PC-3 (cell line): Measurements from ENCODE around the gene SPP2. TPM values are rescaled to one million over a fixed set of nuclear protein-coding genes. Genes with fewer than 3 reads are reported as not detected.

ENCODE experiments used
- ATAC-seq: fragments of 200-7000 bp; cut with Tn5 transposase; 2 replicates; pipeline ENCODE4 v1.9.1; 2020; ENCODE audit warnings: mild to moderate bottlenecking, moderate library complexity
- BruUV-seq: library from RNA; stranded (reverse); fragments of 400-500 nt; replicated peaks from 2 replicates; lab custom pipeline; 2021; lab: Mats Ljungman, UMichigan
- CTCF ChIA-PET: fragments of 300-600 bp; sonication (Branson Sonifier 250); formaldehyde crosslinking; loops from one replicate; lab custom pipeline; 2022; ENCODE audit warnings: antibody characterized with exemption; lab: Charles Lee
- POLR2A ChIA-PET: fragments of 300-600 bp; sonication (Branson Sonifier 250); formaldehyde crosslinking; loops from one replicate; lab custom pipeline; 2022; ENCODE audit warnings: antibody characterized with exemption; ENCODE audit not compliant: unreplicated experiment; lab: Charles Lee
- DNase-seq: peaks from one replicate; pipeline ENCODE4 v3.0.0-alpha.2; 2015
- H2AFZ ChIP-seq: fragments of 300-600 bp; sonication (generic); 2 replicates; pipeline ENCODE4 v1.6.0; 2016; ENCODE audit warnings: antibody characterized with exemption, low read length
- H3F3A ChIP-seq: fragments of 300-600 bp; sonication (generic); one replicate; pipeline ENCODE4 v1.6.0; 2017; ENCODE audit warnings: antibody characterized with exemption, low read length, control low read depth, mild to moderate bottlenecking; ENCODE audit not compliant: unreplicated experiment
- H3K27ac ChIP-seq: fragments of 300-600 bp; sonication (generic); 2 replicates; pipeline ENCODE4 v1.5.1; 2016; ENCODE audit warnings: mild to moderate bottlenecking, low read length
- H3K27me3 ChIP-seq: fragments of 300-600 bp; sonication (generic); 2 replicates; pipeline ENCODE4 v1.6.1; 2016; ENCODE audit warnings: low read length, mixed read lengths
- H3K36me3 ChIP-seq: fragments of 300-600 bp; sonication (generic); 2 replicates; pipeline ENCODE4 v1.6.1; 2016; ENCODE audit warnings: low read depth, mixed run types, low read length, mixed read lengths
- H3K4me1 ChIP-seq: fragments of 300-600 bp; sonication (generic); 2 replicates; pipeline ENCODE4 v1.5.1; 2016; ENCODE audit warnings: low read length; ENCODE audit not compliant: insufficient read depth
- H3K4me2 ChIP-seq: fragments of 300-600 bp; sonication (generic); 2 replicates; pipeline ENCODE4 v1.6.0; 2016; ENCODE audit warnings: low read length
- H3K4me3 ChIP-seq: fragments of 300-600 bp; sonication (generic); 2 replicates; pipeline ENCODE4 v1.5.1; 2016; ENCODE audit warnings: mild to moderate bottlenecking, low read length, mixed read lengths
- H3K79me2 ChIP-seq: fragments of 300-600 bp; sonication (generic); 2 replicates; pipeline ENCODE4 v1.6.1; 2017; ENCODE audit warnings: low read length, mixed read lengths
- H3K9ac ChIP-seq: fragments of 300-600 bp; sonication (generic); 2 replicates; pipeline ENCODE4 v1.6.0; 2016; ENCODE audit warnings: mild to moderate bottlenecking, low read length
- H3K9me2 ChIP-seq: fragments of 300-600 bp; sonication (generic); replicated peaks from 2 replicates; pipeline ENCODE4 v1.6.1; 2016; ENCODE audit warnings: mixed run types, low read length, mixed read lengths
- H3K9me3 ChIP-seq: fragments of 300-600 bp; sonication (generic); 2 replicates; pipeline ENCODE4 v1.6.1; 2016; ENCODE audit warnings: low read length, mixed read lengths
- H4K20me1 ChIP-seq: fragments of 300-600 bp; sonication (generic); 2 replicates; pipeline ENCODE4 v1.6.1; 2016; ENCODE audit warnings: low read length, mixed read lengths
- EZH2 ChIP-seq: fragments of 300-600 bp; sonication (generic); IDR thresholded peaks from one replicate; pipeline ENCODE4 v1.6.1; 2017; ENCODE audit warnings: antibody characterized with exemption, mild to moderate bottlenecking, low read length; ENCODE audit not compliant: unreplicated experiment
- EZH2phosphoT487 ChIP-seq: fragments of 300-600 bp; sonication (generic); IDR thresholded peaks from 2 replicates; pipeline ENCODE4 v1.6.1; 2018; ENCODE audit warnings: mild to moderate bottlenecking, antibody characterized with exemption, low read length, borderline replicate concordance
- intact Hi-C: fragments of 100-400 bp; cut with micrococcal nuclease; formaldehyde crosslinking; loops from 2 replicates; pipeline ENCODE4 v1.9.0; 2023
- total RNA-seq: library from RNA; depleted of rRNA; stranded (reverse); fragments of >200 nt; gene quantifications from 2 replicates; pipeline ENCODE4 v1.2.3, GENCODE V29; 2014
- TF ChIP-seq, protein P1 (sequence below): fragments of 300-600 bp; sonication (generic); conservative IDR thresholded peaks from 2 replicates; pipeline ENCODE4 v1.5.1; 2017; ENCODE audit warnings: antibody characterized with exemption, low read depth, mild to moderate bottlenecking, low read length

Gene SPP2
- total RNA-seq, 1 experiment from 2014 or later = not detected

DNA sequence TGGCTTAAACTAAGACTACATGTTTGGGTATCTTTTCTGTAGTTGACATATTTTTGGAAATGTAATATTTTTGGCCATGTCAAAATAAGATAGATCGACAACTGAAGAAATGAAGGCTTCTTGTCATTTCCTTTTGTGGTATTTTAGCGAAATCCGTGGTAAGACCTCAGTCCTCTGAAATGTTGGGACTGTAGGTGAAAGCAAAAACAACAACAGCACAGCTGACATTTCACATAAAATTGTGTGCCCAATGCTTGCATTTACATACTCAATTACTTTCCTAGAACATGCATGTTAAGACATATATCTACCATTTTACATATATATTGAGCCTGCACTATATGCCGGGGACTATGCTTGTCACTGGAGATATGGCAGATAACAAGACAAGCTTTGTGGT, 50.2 kb downstream of the SPP2 start:
- Histone ChIP-seq H3K79me2 (no peaks in the 10 kb centered on the region), H3K27ac (no peak overlapping the region), H3K27me3 (no peaks in the 10 kb centered on the region), H3K36me3 (no peaks in the 10 kb centered on the region), H3K4me3 (no peak overlapping the region), H3F3A (no peaks in the 10 kb centered on the region), H3K9me2 (no peaks in the 10 kb centered on the region), H3K4me2 (no peak overlapping the region), H3K9ac (no peak overlapping the region), H3K4me1 (peaks cover 4% of the 10 kb centered on the region), H3K9me3 (no peaks in the 10 kb centered on the region), H4K20me1 (no peaks in the 10 kb centered on the region), H2AFZ (no peak overlapping the region)
- TF ChIP-seq EZH2 (no peak), EZH2phosphoT487 (no peak)
- TF ChIP-seq, protein P1, sequence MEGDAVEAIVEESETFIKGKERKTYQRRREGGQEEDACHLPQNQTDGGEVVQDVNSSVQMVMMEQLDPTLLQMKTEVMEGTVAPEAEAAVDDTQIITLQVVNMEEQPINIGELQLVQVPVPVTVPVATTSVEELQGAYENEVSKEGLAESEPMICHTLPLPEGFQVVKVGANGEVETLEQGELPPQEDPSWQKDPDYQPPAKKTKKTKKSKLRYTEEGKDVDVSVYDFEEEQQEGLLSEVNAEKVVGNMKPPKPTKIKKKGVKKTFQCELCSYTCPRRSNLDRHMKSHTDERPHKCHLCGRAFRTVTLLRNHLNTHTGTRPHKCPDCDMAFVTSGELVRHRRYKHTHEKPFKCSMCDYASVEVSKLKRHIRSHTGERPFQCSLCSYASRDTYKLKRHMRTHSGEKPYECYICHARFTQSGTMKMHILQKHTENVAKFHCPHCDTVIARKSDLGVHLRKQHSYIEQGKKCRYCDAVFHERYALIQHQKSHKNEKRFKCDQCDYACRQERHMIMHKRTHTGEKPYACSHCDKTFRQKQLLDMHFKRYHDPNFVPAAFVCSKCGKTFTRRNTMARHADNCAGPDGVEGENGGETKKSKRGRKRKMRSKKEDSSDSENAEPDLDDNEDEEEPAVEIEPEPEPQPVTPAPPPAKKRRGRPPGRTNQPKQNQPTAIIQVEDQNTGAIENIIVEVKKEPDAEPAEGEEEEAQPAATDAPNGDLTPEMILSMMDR = no peak
- DNase-seq (no peak), ATAC-seq (no peak)
- ChIA-PET CTCF (no interaction called here), POLR2A (no interaction called here)
- intact Hi-C loops = no loop called here
- no TSS peak for BruUV-seq

DNA sequence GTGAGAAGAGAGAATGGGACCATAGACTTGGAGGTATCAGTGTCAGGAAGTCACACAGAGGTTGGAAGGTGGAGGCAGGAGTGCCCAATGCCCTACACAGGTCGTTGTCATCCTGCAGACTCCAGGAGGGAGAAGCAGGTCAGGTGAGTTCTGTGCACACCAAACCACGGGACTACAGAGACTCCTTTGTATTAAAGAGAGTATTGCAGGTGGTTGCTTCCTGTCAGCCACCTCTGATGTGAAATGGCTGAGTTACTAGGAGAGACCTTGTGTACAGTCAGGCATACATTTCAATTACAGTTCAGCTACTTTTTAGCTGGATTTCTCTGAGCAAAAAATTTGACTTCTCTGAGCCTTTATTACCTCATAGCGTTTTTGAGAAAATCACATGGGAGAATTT, 51.6 kb downstream of the SPP2 start:
- peak; percentile 65 for DNase-seq
- H3K27me3 ChIP-seq = no peaks in the 10 kb centered on the region
- CTCF ChIA-PET = no interaction called here
- peaks cover 4% of the 10 kb centered on the region for H3K4me1 ChIP-seq
- no peaks in the 10 kb centered on the region for H3K79me2 ChIP-seq
- no peak overlapping the region for H3K4me3 ChIP-seq
- no peaks in the 10 kb centered on the region for H3K9me3 ChIP-seq
- intact Hi-C loops = no loop called here
- no peak overlapping the region for H2AFZ ChIP-seq
- H3K4me2 ChIP-seq = no peak overlapping the region
- no peaks in the 10 kb centered on the region for H3F3A ChIP-seq
- H4K20me1 ChIP-seq = no peaks in the 10 kb centered on the region
- ATAC-seq = peak; percentile 92
- H3K27ac ChIP-seq = no peak overlapping the region
- BruUV-seq = no TSS peak
- H3K9ac ChIP-seq = no peak overlapping the region
- H3K36me3 ChIP-seq = no peaks in the 10 kb centered on the region
- H3K9me2 ChIP-seq = no peaks in the 10 kb centered on the region
- no peak for TF ChIP-seq EZH2
- TF ChIP-seq, protein P1 = peak; percentile 46
- TF ChIP-seq EZH2phosphoT487 = no peak
- POLR2A ChIA-PET = no interaction called here

DNA sequence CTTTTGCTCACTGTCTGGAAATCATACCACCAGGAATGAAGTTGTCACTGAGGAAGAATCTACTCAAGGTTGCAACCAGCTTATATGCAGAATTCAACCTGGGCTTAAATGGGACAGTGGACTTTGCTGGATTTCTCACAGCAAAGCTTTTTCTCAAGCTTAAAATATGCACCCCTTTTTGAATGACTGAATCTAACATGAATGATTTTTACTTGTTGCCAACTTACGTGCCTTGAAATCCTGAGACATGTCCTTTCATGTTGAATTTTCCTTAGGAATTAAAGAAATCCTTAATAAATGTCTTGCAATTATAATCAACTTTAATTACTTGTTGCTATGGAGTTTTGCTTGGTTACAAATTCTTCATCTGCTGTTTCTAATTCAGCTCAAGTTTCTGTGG, 57.4 kb downstream of the SPP2 start:
- H3K4me1 ChIP-seq = peaks cover 18% of the 10 kb centered on the region
- POLR2A ChIA-PET = no interaction called here
- intact Hi-C loops = no loop called here
- no peaks in the 10 kb centered on the region for H3K27me3 ChIP-seq
- CTCF ChIA-PET = interaction anchor here (0.6 kb wide), 1 partner anchor 428 kb away, joined by 3 read pairs; no protein-coding TSS in a partner anchor
- no peak for TF ChIP-seq EZH2phosphoT487
- H3K4me2 ChIP-seq = no peak overlapping the region
- H3K9ac ChIP-seq = no peak overlapping the region
- ATAC-seq = no peak
- BruUV-seq = no TSS peak
- peaks cover 5% of the 10 kb centered on the region for H3F3A ChIP-seq
- no peak overlapping the region for H2AFZ ChIP-seq
- H3K9me2 ChIP-seq = no peaks in the 10 kb centered on the region
- H4K20me1 ChIP-seq = no peaks in the 10 kb centered on the region
- H3K9me3 ChIP-seq = no peaks in the 10 kb centered on the region
- no peaks in the 10 kb centered on the region for H3K36me3 ChIP-seq
- no peaks in the 10 kb centered on the region for H3K79me2 ChIP-seq
- no peak for DNase-seq
- H3K27ac ChIP-seq = no peak overlapping the region
- no peak overlapping the region for H3K4me3 ChIP-seq
